Activated CD4-positive, alpha-beta T cell treated with anti-CD3 and anti-CD28 coated beads for 36 hours (primary cell): ENCODE results near the gene ZNF462. TPM values are rescaled to one million over a fixed set of nuclear protein-coding genes. Genes with fewer than 3 reads are reported as not detected.

Source experiments
- ATAC-seq: fragments of 200-7000 bp; cut with Tn5 transposase; one replicate; pipeline ENCODE4 v1.10.0; 2021; ENCODE audit warnings: mild to moderate bottlenecking, moderate library complexity
- CTCF ChIA-PET: fragments of 350-600 bp; sonication (Branson Sonifier 250); formaldehyde crosslinking; loops from one replicate; lab custom pipeline; 2021; ENCODE audit warnings: antibody characterized with exemption; lab: Charles Lee
- POLR2A ChIA-PET: fragments of 350-600 bp; sonication (Branson Sonifier 250); formaldehyde crosslinking; loops from one replicate; lab custom pipeline; 2021; ENCODE audit warnings: antibody characterized with exemption, inconsistent platforms; lab: Charles Lee
- DNase-seq: peaks from one replicate; pipeline ENCODE4 v3.0.0-alpha.2; 2020
- H3K27ac Mint-ChIP-seq: one replicate; pipeline ENCODE4 v1.8.0; 2021; ENCODE audit warnings: mixed read lengths
- H3K27me3 Mint-ChIP-seq: one replicate; pipeline ENCODE4 v1.8.0; 2021; ENCODE audit warnings: mixed read lengths
- H3K36me3 Mint-ChIP-seq: one replicate; pipeline ENCODE4 v1.8.0; 2021; ENCODE audit warnings: low read depth, mixed read lengths
- H3K4me1 Mint-ChIP-seq: one replicate; pipeline ENCODE4 v1.8.0; 2021; ENCODE audit warnings: mixed read lengths
- H3K4me3 Mint-ChIP-seq: one replicate; pipeline ENCODE4 v1.8.0; 2021; ENCODE audit warnings: mild to moderate bottlenecking, moderate library complexity, mixed read lengths
- H3K9me3 Mint-ChIP-seq: one replicate; pipeline ENCODE4 v1.8.0; 2021; ENCODE audit warnings: low read depth, mixed read lengths
- intact Hi-C, 2 experiments: fragments of 100-400 bp; cut with DNase I in 1 of 2; cut with micrococcal nuclease in 1 of 2; formaldehyde crosslinking; loops; one replicate each; pipeline versions ENCODE4 v1.14.2 to v1.15.1; 2022 to 2024; cut with DNase I, micrococcal nuclease
- total RNA-seq, 2 experiments: library from RNA; stranded (reverse); gene quantifications; one replicate each; pipeline ENCODE4 v1.2.3, GENCODE V29; 2021

ZNF462 gene
- total RNA-seq, 2 experiments from 2014 or later = 0.27 to 0.42 TPM

DNA sequence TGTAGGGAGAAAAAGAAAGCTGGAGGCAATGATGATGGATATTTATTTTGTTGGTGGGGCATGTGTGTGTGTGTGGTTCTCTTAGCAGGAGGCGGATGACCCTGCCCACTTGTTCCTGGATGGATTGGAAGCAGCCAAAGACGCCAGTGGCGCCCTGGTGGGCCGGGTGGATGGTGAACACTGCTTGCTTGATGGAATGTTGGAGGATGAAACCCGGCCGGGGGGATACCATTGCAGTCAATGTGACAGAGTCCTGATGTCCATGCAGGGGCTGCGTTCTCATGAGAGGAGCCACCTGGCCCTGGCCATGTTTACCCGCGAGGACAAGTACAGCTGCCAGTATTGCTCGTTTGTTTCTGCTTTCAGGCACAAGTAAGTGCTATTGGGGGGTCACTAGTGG lies 69.2 kb downstream of the ZNF462 start:
- Mint-ChIP-seq H3K4me3 (no peak overlapping the region), H3K27ac (no peak overlapping the region), H3K9me3 (no peaks in the 10 kb centered on the region), H3K4me1 (no peaks in the 10 kb centered on the region), H3K36me3 (no peaks in the 10 kb centered on the region), H3K27me3 (no peaks in the 10 kb centered on the region)
- ChIA-PET POLR2A (no interaction called here), CTCF (interaction anchor here (0.8 kb wide), 1 partner anchor 27 kb away, joined by 4 read pairs; no protein-coding TSS in a partner anchor)
- DNase-seq (no peak), ATAC-seq (no peak)
- intact Hi-C loops = no loop called here

DNA sequence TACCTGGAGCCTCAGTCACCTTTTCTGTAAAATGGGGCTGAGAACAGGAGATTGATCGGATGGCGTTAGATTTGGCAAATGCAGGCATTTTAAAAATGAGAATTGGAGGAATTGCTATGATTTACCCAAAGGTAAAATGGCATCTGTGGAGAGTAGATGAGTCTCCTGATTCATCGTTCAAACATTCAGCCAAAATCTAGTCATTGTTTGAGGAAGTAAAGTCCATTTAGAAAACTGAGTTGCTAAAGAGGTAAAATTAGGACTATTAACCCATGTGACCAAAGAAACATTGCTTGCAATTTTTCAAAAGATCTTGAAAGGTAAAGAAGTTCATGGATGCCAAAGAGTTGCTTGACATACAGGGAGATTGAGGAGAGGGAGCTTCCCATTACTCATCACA lies 69.7 kb downstream of the ZNF462 start:
- H3K27me3 Mint-ChIP-seq = no peaks in the 10 kb centered on the region
- H3K36me3 Mint-ChIP-seq = no peaks in the 10 kb centered on the region
- ATAC-seq (no peak), DNase-seq (no peak)
- no peaks in the 10 kb centered on the region for H3K9me3 Mint-ChIP-seq
- H3K27ac Mint-ChIP-seq = no peak overlapping the region
- no peaks in the 10 kb centered on the region for H3K4me1 Mint-ChIP-seq
- CTCF ChIA-PET = interaction anchor here (0.8 kb wide), 1 partner anchor 27 kb away, joined by 4 read pairs; no protein-coding TSS in a partner anchor
- H3K4me3 Mint-ChIP-seq = no peak overlapping the region
- intact Hi-C loops = no loop called here
- POLR2A ChIA-PET = no interaction called here

DNA sequence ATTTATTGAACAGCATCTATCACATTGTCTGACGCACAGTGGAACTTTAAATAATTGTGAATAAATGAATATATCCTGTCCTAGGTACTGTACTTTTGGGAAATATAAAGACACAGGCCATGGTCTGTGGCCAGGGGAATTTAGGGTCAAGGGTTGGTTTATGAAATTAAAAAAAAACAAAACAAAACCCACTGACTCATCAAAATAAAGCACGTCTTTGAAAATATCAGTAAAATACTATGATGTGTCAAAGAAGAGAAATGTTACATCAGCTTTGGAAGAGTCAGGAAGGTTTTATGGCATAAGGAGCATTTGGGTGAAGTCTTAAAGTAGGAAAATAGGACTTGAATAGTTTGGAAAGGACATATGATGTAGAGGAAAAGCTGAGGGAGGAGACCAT lies 70.5 kb downstream of the ZNF462 start:
- CTCF ChIA-PET = interaction anchor here (0.7 kb wide), 1 partner anchor 848 kb away, joined by 4 read pairs; no protein-coding TSS in a partner anchor
- Mint-ChIP-seq H3K36me3 (no peaks in the 10 kb centered on the region), H3K9me3 (no peaks in the 10 kb centered on the region), H3K4me1 (no peaks in the 10 kb centered on the region), H3K27me3 (no peaks in the 10 kb centered on the region), H3K4me3 (no peak overlapping the region), H3K27ac (no peak overlapping the region)
- ATAC-seq (no peak), DNase-seq (no peak)
- intact Hi-C loops = no loop called here
- POLR2A ChIA-PET = no interaction called here

GRCh38 chr9:106934442-106935238 lies 71.7 kb downstream of the ZNF462 start:
- H3K27ac Mint-ChIP-seq = no peak overlapping the region
- no peak for ATAC-seq
- ChIA-PET CTCF (no interaction called here), POLR2A (no interaction called here)
- DNase-seq = no peak
- no peaks in the 10 kb centered on the region for H3K27me3 Mint-ChIP-seq
- no peaks in the 10 kb centered on the region for H3K36me3 Mint-ChIP-seq
- no peaks in the 10 kb centered on the region for H3K4me1 Mint-ChIP-seq
- no peak overlapping the region for H3K4me3 Mint-ChIP-seq
- H3K9me3 Mint-ChIP-seq = no peaks in the 10 kb centered on the region
- intact Hi-C loops = no loop called here

DNA sequence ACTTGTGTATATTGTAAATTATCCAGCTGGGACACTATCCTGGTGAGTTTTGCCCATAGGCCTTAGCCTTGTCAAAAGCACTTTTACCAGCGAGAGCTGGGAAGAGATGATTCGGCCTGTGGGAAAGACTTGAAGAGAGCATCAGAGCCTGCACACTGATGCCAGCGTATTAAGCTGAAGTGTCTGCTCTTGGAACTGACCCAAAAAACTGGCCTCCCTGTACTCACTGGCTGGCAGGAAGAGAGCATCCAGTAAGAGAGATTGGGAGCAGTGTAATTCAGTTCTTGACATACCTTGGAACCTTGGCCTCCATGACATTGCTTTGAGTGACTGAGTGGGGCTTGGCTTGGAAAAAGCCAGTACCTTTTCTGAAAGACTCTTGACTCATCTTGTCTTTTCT lies 73.7 kb downstream of the ZNF462 start:
- intact Hi-C loops = no loop called here

DNA sequence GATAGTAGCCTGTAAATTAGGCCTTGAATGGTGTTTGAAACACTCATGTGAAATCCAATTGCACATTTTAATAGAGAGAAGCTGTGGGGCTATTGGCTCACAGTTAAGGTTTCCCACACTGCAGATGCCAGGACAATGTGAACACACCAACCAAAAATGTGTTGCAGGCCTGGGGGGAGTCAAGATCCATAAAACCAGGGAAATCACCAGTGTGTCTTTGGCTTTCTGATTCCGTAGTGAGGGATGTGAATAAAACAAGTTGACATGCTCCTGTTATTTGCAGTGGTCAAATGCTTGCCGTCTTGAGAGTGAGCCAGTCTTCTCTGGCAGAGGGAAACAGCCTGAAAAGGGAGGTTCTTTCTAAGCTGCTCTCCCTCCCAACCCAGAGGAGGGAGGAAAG lies 79.0 kb downstream of the ZNF462 start:
- ChIA-PET POLR2A (no interaction called here), CTCF (interaction anchor here (1.2 kb wide), 1 partner anchor 228 kb away, joined by 3 read pairs; no protein-coding TSS in a partner anchor)
- DNase-seq = no peak
- intact Hi-C loops = no loop called here
- Mint-ChIP-seq H3K36me3 (no peaks in the 10 kb centered on the region), H3K4me3 (no peak overlapping the region), H3K27ac (no peak overlapping the region), H3K9me3 (no peaks in the 10 kb centered on the region), H3K4me1 (no peaks in the 10 kb centered on the region), H3K27me3 (no peaks in the 10 kb centered on the region)
- no peak for ATAC-seq

More for the DNA sequence above, 73.7 kb downstream of the ZNF462 start:
- no peaks in the 10 kb centered on the region for H3K4me1 Mint-ChIP-seq
- POLR2A ChIA-PET = no interaction called here
- H3K9me3 Mint-ChIP-seq = no peaks in the 10 kb centered on the region
- no peak overlapping the region for H3K4me3 Mint-ChIP-seq
- CTCF ChIA-PET = interaction anchor here (0.9 kb wide), 1 partner anchor 192 kb away, joined by 3 read pairs; no protein-coding TSS in a partner anchor
- H3K27ac Mint-ChIP-seq = no peak overlapping the region
- H3K27me3 Mint-ChIP-seq = no peaks in the 10 kb centered on the region
- no peak for DNase-seq
- H3K36me3 Mint-ChIP-seq = no peaks in the 10 kb centered on the region
- ATAC-seq = no peak

GRCh38 chr9:106945727-106946660 lies 83.0 kb downstream of the ZNF462 start:
- H3K4me3 Mint-ChIP-seq = no peak overlapping the region
- ChIA-PET CTCF (interaction anchor here (0.9 kb wide), 1 partner anchor 31 kb away, joined by 3 read pairs; no protein-coding TSS in a partner anchor), POLR2A (no interaction called here)
- H3K36me3 Mint-ChIP-seq = no peaks in the 10 kb centered on the region
- ATAC-seq (no peak), DNase-seq (no peak)
- H3K9me3 Mint-ChIP-seq = no peaks in the 10 kb centered on the region
- no peak overlapping the region for H3K27ac Mint-ChIP-seq
- H3K4me1 Mint-ChIP-seq = no peaks in the 10 kb centered on the region
- intact Hi-C loops = no loop called here
- H3K27me3 Mint-ChIP-seq = no peaks in the 10 kb centered on the region

GRCh38 chr9:106947106-106947900 lies 84.3 kb downstream of the ZNF462 start:
- Mint-ChIP-seq H3K4me3 (no peak overlapping the region), H3K27me3 (no peaks in the 10 kb centered on the region), H3K9me3 (no peaks in the 10 kb centered on the region), H3K4me1 (no peaks in the 10 kb centered on the region), H3K36me3 (no peaks in the 10 kb centered on the region), H3K27ac (no peak overlapping the region)
- ATAC-seq (no peak), DNase-seq (no peak)
- ChIA-PET POLR2A (interaction anchor here (0.6 kb wide), 1 partner anchor 307 kb away, joined by 3 read pairs; no protein-coding TSS in a partner anchor), CTCF (no interaction called here)
- intact Hi-C loops = no loop called here

DNA sequence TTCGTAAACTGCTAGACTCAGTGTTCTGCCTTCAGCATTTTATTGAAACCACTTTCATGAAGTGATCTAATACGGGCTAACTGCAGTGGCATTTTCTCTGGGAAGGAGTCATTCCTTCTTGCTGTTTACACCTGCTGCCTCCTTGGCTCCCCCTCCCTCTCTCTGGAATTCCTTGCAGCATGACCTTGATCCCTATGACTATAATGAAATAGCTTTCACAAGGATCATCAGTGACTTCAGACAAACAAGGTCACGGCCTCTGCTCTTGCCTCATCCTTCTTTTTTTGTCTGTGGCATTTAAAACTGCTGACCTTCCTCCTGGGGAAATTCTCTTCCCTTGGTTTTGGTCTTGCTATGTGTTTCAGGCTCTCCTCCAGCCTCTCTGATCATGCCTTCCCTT lies 90.2 kb downstream of the ZNF462 start:
- no peak for DNase-seq
- intact Hi-C loops = no loop called here
- Mint-ChIP-seq H3K9me3 (no peaks in the 10 kb centered on the region), H3K27me3 (no peaks in the 10 kb centered on the region), H3K4me1 (peaks cover 3% of the 10 kb centered on the region), H3K27ac (no peak overlapping the region), H3K4me3 (no peak overlapping the region), H3K36me3 (no peaks in the 10 kb centered on the region)
- ChIA-PET CTCF (no interaction called here), POLR2A (no interaction called here)
- no peak for ATAC-seq

GRCh38 chr9:106954558-106954957 lies 91.6 kb downstream of the ZNF462 start:
- ATAC-seq (no peak), DNase-seq (no peak)
- Mint-ChIP-seq H3K27ac (no peak overlapping the region), H3K4me3 (no peak overlapping the region), H3K9me3 (no peaks in the 10 kb centered on the region), H3K27me3 (no peaks in the 10 kb centered on the region), H3K4me1 (peaks cover 3% of the 10 kb centered on the region), H3K36me3 (no peaks in the 10 kb centered on the region)
- intact Hi-C loops = no loop called here
- ChIA-PET CTCF (interaction anchor here (1.2 kb wide), 1 partner anchor 32 kb away, joined by 5 read pairs; no protein-coding TSS in a partner anchor), POLR2A (no interaction called here)
